Ovary (tissue), 9 donors: ENCODE measurements around the gene ARPC5L. TPM values are rescaled to one million over a fixed set of nuclear protein-coding genes. Genes with fewer than 3 reads are reported as not detected.

Experiments used
- DNase-seq, 5 donors: peaks; one replicate each; pipeline ENCODE4 v3.0.0-alpha.2; 2019 to 2020
- H3K27ac ChIP-seq, 2 donors: fragments of 200-600 bp; one replicate each; pipeline versions ENCODE4 v1.5.1 to v1.8.0; 2019 to 2022
- H3K27me3 ChIP-seq: fragments of 200-600 bp; one replicate; pipeline ENCODE4 v1.8.0; 2022
- H3K36me3 ChIP-seq: fragments of 200-600 bp; sonication (generic); one replicate; pipeline ENCODE4 v1.5.1; 2019
- H3K4me1 ChIP-seq: one replicate; pipeline ENCODE4 v1.8.1; 2013; ENCODE audit warnings: mild to moderate bottlenecking, moderate library complexity; ENCODE audit not compliant: insufficient read depth
- H3K4me3 ChIP-seq: fragments of 200-600 bp; sonication (generic); one replicate; pipeline ENCODE4 v1.5.1; 2017
- H3K9me3 ChIP-seq, 2 donors: fragments of 200-600 bp in 1 of 2; sonication (generic) in 1 of 2; one replicate each; pipeline versions ENCODE4 v1.5.1 to v1.8.1; 2013 to 2019; ENCODE audit warnings: mild to moderate bottlenecking in 1 of 2, moderate library complexity in 1 of 2
- EP300 ChIP-seq: sonication (generic); formaldehyde crosslinking; IDR thresholded peaks from one replicate; pipeline ENCODE4 v1.6.1; 2017; ENCODE audit warnings: antibody characterized with exemption
- POLR2A ChIP-seq: fragments of 450-650 bp; IDR thresholded peaks from one replicate; pipeline ENCODE4 v1.6.1; 2017; ENCODE audit warnings: antibody characterized with exemption, mild to moderate bottlenecking, moderate library complexity
- WGBS, 3 donors: extraction: QIAGEN DNeasy Blood & Tissue Kit in 1 of 3; methylation state at CpG; one replicate each; pipeline versions ENCODE4 v1.1.5 to v1.1.7; 2013 to 2017; 5-methylcytosine and 5-hydroxymethylcytosine counted together
- intact Hi-C, 4 donors: fragments of 100-400 bp; cut with DNase I; formaldehyde crosslinking; loops; one replicate each; pipeline versions ENCODE4 v1.11.0 to v1.15.1; 2022 to 2023
- polyA plus RNA-seq, 2 donors: library from polyadenylated mRNA; stranded (reverse); fragments of 200-250 nt in 1 of 2; fragments of 350-450 nt in 1 of 2; fragmentation: Illumina TruSeq in 1 of 2; extraction: RNeasy Lipid Tissue Mini Kit (QIAGEN cat#74804) in 1 of 2; gene quantifications; one replicate each; pipeline ENCODE4 v1.2.3, GENCODE V29; 2013 to 2014
- total RNA-seq, 7 donors: library from RNA; depleted of rRNA in 2 of 7; stranded (reverse); fragments of >200 nt in 2 of 7; fragmentation: NEBNext Ultra II Directional in 3 of 7; extraction: Animal tissue kit (Norgen Biotek cat#: 25700) in 3 of 7; gene quantifications; one replicate each; pipeline versions ENCODE4 v1.1.0 to v1.2.4, GENCODE V29; 2016 to 2023
- TF ChIP-seq, protein P1 (sequence below), 3 donors: fragments of 450-650 bp in 2 of 3; fragments of 200-600 bp in 1 of 3; IDR thresholded peaks; one replicate each; pipeline versions ENCODE4 v1.5.1 to v1.8.0; 2016 to 2022; ENCODE audit warnings: antibody characterized with exemption in 3 of 3, mild to moderate bottlenecking in 1 of 3
- donor health status: DM: no; HTN: no; CAD: no; lungs with moderate emphysema.
- donor health status: DM: no; HTN: no; CAD: no.
- donor health status: Bipolar disorder and iron deficiency.
- donor health status: DM: yes; HTN: yes; CAD: no.
- donor health status: DM: no; HTN: no; CAD: no.
- donor health status: DM: yes; HTN: yes; CAD: no.

ARPC5L gene
- total and polyA plus RNA-seq, 9 donors: 8.5 to 27.0 (median 16.6) TPM

DNA sequence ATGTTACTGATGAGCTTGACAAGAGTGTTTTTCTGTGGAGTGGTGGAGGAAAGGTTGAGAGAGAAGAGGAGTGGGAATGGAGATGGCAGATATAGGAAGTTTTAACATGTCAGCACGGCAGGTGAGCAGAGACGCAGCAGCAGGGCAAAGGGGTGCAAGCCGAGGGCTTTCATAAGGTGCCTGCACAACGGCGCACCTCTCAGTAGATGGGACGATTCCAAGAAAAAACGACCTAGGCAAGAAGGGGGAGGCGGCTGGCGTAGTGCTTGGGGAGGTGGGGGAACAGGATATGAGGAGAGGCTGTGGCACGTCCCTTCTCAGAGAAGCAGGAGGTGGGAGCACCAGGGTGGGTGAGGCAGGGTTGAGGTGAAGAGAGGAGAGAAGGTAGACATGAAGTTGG, 24.5 kb downstream of the ARPC5L start:
- Histone ChIP-seq H3K4me1 (no peaks in the 10 kb centered on the region), H3K27ac (no peak overlapping the region), H3K9me3 (no peaks in the 10 kb centered on the region), H3K27me3 (no peaks in the 10 kb centered on the region), H3K4me3 (no peak overlapping the region), H3K36me3 (no peaks in the 10 kb centered on the region)
- 75 to 84% (median 82%) methylated on average over 10 of the region's 10 CpGs for WGBS, 3 donors
- no peak for DNase-seq
- TF ChIP-seq, protein P1, sequence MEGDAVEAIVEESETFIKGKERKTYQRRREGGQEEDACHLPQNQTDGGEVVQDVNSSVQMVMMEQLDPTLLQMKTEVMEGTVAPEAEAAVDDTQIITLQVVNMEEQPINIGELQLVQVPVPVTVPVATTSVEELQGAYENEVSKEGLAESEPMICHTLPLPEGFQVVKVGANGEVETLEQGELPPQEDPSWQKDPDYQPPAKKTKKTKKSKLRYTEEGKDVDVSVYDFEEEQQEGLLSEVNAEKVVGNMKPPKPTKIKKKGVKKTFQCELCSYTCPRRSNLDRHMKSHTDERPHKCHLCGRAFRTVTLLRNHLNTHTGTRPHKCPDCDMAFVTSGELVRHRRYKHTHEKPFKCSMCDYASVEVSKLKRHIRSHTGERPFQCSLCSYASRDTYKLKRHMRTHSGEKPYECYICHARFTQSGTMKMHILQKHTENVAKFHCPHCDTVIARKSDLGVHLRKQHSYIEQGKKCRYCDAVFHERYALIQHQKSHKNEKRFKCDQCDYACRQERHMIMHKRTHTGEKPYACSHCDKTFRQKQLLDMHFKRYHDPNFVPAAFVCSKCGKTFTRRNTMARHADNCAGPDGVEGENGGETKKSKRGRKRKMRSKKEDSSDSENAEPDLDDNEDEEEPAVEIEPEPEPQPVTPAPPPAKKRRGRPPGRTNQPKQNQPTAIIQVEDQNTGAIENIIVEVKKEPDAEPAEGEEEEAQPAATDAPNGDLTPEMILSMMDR (IDR thresholded peaks at IDR 0.05): no peak
- TF ChIP-seq EP300 (no peak), POLR2A (no peak)
- intact Hi-C loops: no loop called here

DNA sequence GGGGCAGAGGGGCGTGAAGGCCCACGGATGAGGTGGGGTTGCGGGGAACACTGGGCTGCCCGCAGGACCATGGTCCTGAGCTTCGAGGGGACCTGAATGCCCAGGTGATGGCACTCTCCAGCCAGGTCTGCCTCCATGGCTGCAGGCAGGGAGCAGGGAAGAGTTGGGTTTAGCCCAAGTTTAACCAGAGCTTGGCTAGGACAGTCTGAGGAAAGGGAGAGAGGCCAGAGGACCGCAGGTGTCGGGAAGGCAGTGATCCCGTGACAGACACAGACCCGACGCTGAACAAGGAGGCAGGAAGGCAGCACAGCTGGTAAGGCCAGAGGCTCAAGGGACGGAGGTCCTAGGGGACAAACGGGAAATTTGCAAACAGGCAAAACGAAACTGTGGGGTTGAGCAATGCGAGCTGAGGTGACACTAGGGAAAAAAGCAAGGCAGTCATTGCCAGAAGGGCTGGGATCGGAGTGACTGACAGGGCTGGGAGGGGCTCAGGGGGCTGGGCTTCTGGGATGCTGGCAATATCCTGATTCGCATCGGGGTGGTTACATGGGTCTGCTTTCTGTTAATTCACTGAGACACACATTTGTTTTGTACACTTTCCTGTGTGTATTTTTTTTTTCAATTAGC, 25.0 kb downstream of the ARPC5L start:
- no peak for DNase-seq
- Histone ChIP-seq H3K36me3 (no peaks in the 10 kb centered on the region), H3K4me1 (no peaks in the 10 kb centered on the region), H3K27me3 (no peaks in the 10 kb centered on the region), H3K9me3 (no peaks in the 10 kb centered on the region), H3K27ac (no peak overlapping the region), H3K4me3 (no peak overlapping the region)
- 87 to 91% (median 88%) methylated on average over 17 of the region's 17 CpGs for WGBS, 3 donors
- intact Hi-C loops: no loop called here
- TF ChIP-seq EP300 (no peak), POLR2A (no peak)
- TF ChIP-seq, protein P1 (IDR thresholded peaks at IDR 0.05): no peak

DNA sequence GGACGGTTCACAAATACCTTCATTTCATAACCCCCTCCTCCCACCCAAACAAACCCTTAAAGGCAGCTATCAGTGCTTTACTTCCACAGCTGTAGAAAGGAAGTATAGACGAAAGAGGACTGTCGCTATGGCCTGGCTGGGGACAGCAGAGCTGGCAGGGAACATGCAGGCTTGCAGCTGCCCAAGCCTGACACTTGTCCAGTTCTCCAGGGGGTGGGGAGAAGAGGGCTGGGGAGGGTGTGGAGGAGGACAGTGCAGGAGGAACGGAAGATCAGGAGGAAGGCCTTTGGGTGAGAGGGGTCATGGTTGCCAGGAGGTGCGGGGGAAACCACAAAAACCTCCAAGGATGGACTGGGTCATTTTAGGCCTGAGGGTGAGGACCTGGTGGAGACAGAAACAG, 25.9 kb downstream of the ARPC5L start:
- intact Hi-C loops: no loop called here
- H3K36me3 ChIP-seq: no peaks in the 10 kb centered on the region
- H3K4me3 ChIP-seq: no peak overlapping the region
- H3K9me3 ChIP-seq: no peaks in the 10 kb centered on the region
- no peak for DNase-seq
- H3K27ac ChIP-seq: no peak overlapping the region
- TF ChIP-seq EP300: no peak
- TF ChIP-seq POLR2A: no peak
- TF ChIP-seq, protein P1 (IDR thresholded peaks at IDR 0.05): no peak
- WGBS, 3 donors: 67 to 82% (median 76%) methylated on average over 5 of the region's 5 CpGs
- no peaks in the 10 kb centered on the region for H3K4me1 ChIP-seq
- no peaks in the 10 kb centered on the region for H3K27me3 ChIP-seq

DNA sequence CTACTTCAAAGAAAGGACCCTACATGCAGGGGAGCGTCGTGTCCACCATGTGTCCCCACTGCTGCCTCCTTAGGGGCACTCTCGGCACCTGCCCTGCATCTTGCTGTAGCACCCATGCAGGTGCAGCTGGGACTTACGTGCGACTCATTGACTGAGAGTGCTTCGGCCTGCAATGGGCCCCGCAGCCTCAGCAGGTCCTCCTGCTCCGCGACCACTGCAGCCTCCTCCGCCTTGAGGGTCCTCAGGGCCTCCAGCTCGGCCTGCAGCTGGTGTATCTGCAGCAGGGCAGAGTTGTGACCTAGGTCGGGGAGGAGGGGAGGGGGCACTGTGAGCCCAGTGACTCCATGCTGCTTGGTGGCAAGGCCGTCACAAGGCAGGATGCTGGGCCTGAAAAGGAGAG, 27.1 kb downstream of the ARPC5L start:
- WGBS, 3 donors: 93 to 98% (median 98%) methylated on average over 13 of the region's 13 CpGs
- no peak overlapping the region for H3K27ac ChIP-seq
- no peaks in the 10 kb centered on the region for H3K36me3 ChIP-seq
- no peaks in the 10 kb centered on the region for H3K9me3 ChIP-seq
- intact Hi-C loops: no loop called here
- H3K4me1 ChIP-seq: no peaks in the 10 kb centered on the region
- DNase-seq: no peak
- H3K27me3 ChIP-seq: no peaks in the 10 kb centered on the region
- no peak for TF ChIP-seq POLR2A
- TF ChIP-seq EP300: no peak
- TF ChIP-seq, protein P1 (IDR thresholded peaks at IDR 0.05): no peak
- H3K4me3 ChIP-seq: no peak overlapping the region
